Frontal cortex (tissue), 4 donors: Measurements from ENCODE around the gene CDX2. TPM values are rescaled to one million over a fixed set of nuclear protein-coding genes. Genes with fewer than 3 reads are reported as not detected.
"Not testable (repeated sequence)": the region's sequence is repeated elsewhere in the genome, so short reads cannot be mapped to it uniquely, and the experiment has no call there.

Source experiments
- DNase-seq, 2 donors: peaks; one replicate each; pipeline ENCODE4 v3.0.0; 2012; ENCODE audit warnings: low spot score in 2 of 2
- FAIRE-seq: peaks from 2 replicates; lab custom pipeline; 2012; peaks lifted over from hg19 to GRCh38; lab: Jason Lieb, UNC
- total RNA-seq: library from RNA; depleted of rRNA; stranded (reverse); fragments of >200 nt; gene quantifications from one replicate; pipeline ENCODE4 v1.2.3, GENCODE V29; 2014
- donor health status: control.
- donor health status: control.
- donor health status: control.

CDX2 gene, protein sequence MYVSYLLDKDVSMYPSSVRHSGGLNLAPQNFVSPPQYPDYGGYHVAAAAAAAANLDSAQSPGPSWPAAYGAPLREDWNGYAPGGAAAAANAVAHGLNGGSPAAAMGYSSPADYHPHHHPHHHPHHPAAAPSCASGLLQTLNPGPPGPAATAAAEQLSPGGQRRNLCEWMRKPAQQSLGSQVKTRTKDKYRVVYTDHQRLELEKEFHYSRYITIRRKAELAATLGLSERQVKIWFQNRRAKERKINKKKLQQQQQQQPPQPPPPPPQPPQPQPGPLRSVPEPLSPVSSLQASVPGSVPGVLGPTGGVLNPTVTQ
- total RNA-seq = not detected

- FAIRE-seq (no peak), DNase-seq (peak in 1 of 2 donors; percentile 19)
Measured at GRCh38 chr13:27969082-27969865, at the start of gene CDX2. TSS of gene CDX2 (minus strand) at chr13:27969315. CDS start at chr13:27969006, 309 bp downstream.

DNA sequence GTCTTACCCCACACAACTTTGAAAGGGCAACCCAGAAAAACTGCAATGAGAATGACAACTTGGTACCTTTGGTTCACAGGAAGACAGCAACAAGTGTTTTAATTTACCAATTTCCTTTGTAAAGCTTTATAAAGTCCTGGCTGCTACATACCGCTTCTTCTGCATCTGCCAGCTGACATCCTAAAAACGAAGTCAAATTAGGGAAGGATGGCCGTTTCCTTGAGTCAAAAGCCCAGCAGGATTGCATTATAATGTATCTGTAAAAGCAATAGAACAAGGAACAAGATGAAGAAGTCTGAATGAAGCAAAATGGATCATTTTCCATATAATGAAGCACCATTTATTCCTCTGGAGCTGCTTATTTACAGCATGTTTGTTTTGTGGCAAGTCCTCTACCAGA is 45.2 kb upstream of the CDX2 start:
- DNase-seq (no peak), FAIRE-seq (no peak)

GRCh38 chr13:28013482-28013881 is 44.4 kb upstream of the CDX2 start:
- FAIRE-seq = no peak
- DNase-seq = no peak

GRCh38 chr13:28012896-28013295 is 43.8 kb upstream of the CDX2 start:
- DNase-seq (no peak), FAIRE-seq (no peak)

- no peak for FAIRE-seq
- DNase-seq = no peak
Measured at GRCh38 chr13:28012383-28012782, 43.3 kb upstream of the CDX2 start.

- no peak for DNase-seq
- FAIRE-seq = no peak
Measured at GRCh38 chr13:28010046-28010445, 40.9 kb upstream of the CDX2 start.

- not testable (repeated sequence) for FAIRE-seq, DNase-seq
Measured at GRCh38 chr13:28005016-28005415, 35.9 kb upstream of the CDX2 start.

GRCh38 chr13:28002886-28003698 is 34.0 kb upstream of the CDX2 start:
- FAIRE-seq (no peak), DNase-seq (no peak)

DNA sequence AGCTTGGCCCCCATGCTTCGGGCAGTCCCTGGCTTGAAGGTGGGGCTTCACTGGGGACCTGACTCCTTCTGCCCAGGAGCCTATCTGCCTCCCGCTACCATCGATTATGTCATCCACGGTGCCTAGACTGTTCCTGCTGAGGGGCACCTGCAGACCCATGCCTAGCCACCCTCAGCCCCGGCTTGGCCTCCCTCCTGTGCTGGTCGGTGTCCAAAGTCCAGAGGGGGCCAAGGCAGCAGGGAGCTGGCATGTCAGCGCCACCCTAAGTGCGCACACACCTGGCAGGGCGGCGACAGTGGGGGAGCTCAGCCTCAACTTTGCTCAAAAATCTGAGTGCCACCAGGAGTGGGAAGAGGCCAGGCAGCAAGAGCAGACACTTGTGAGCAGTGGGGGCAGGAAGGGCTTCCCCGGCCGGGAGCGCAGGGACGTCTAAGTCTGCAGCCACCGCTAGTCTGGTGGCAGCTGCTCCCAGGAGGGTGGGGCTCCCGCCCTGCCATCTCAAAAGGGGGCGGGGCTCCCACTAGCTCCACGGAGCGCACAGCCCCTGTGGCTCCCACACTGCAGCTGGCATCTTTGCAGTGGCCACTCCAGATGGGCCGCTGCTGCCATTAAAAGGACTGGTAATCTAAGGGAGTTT is 32.8 kb upstream of the CDX2 start:
- DNase-seq (no peak), FAIRE-seq (no peak)

DNA sequence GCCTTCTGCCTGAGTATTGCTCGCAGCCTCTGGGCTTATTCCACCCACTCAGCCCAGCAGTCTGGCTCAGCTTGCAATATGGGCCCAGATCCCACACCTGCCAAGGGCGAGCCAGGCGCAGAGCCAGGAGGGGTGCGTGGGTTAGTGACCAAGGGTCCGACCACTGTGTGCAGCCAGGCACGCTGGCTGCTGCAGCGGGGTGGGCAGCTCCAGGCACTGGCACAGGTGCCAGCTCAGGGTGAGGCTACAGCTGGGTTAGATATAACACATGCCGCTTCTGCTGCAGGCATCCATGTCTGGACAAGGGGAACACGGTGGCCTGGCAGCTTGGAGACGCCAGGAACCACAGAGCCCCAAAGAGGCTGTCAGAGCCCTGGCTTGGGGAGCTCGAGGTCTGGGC is 31.9 kb upstream of the CDX2 start:
- no peak for FAIRE-seq

DNA sequence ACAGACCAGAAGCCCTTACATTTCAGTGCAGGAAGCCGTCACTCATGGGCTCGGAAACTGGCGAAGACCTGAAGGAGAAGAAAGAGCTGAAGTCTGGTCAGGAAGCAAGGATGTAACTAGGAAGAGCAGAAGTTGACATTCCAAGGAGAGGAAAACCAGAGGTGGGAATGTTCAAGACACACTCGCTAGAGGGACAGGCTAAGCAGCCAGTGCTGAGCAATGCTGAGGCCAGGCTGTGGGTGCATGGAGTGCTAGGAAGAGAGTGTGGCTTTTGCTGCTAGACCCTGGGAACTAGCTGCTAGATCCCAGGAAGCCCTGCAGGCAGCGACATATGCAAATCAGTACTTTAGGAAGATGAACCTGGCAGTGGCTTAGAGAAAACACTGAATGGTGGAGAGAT is 31.5 kb upstream of the CDX2 start:
- DNase-seq (no peak), FAIRE-seq (no peak)

More for the DNA sequence above, 31.9 kb upstream of the CDX2 start:
- DNase-seq = no peak

GRCh38 chr13:27997904-27998522 is 28.9 kb upstream of the CDX2 start:
- no peak for FAIRE-seq
- DNase-seq = no peak

GRCh38 chr13:27991881-27992280 is 22.8 kb upstream of the CDX2 start:
- no peak for FAIRE-seq

DNA sequence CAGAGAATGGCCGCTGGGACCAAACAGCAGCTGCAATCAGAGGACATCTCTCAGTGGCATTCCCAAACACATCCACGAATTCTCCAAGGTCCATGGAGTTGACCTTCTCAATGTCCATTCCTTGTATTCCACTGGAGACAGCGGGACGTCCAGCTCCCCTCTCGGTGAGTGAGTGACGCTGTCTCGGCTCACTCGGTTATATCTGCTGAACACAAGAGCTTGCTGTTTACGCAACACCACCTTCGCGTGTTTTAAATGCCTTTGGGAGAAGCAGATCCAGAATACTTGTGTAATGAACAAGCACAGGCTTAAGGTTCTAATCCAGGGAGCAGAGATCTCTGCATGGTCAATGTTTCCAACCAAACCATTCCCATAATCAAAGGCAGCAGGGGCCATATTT is 19.4 kb upstream of the CDX2 start, which contains the start of gene URAD:
Gene URAD, minus strand, starts transcription at position 174 of the 400 bp plus-strand sequence. Its CDS starts 56 bp downstream, at position 118.
- FAIRE-seq (no peak), DNase-seq (no peak)

More at GRCh38 chr13:27991881-27992280, 22.8 kb upstream of the CDX2 start:
- no peak for DNase-seq

DNA sequence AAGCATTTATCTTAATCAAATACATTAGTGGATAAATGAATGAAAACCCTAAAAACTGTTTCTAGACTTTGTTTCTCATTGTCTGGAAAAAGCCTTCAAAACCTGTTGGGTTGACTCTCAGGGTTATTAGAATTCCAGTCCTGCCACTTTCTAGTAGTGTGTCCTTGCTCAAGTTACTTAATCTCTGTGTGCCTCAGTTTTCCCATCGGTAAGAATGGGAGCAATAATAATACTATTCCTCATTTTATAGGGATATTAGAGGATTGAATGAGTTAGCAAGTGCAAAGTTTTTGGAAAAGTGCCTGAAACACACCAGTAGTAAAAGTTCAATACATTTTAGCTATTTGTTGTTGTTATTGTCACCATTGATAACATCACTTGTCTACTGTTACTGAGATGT is 16.5 kb upstream of the CDX2 start:
- FAIRE-seq (no peak), DNase-seq (no peak)

DNA sequence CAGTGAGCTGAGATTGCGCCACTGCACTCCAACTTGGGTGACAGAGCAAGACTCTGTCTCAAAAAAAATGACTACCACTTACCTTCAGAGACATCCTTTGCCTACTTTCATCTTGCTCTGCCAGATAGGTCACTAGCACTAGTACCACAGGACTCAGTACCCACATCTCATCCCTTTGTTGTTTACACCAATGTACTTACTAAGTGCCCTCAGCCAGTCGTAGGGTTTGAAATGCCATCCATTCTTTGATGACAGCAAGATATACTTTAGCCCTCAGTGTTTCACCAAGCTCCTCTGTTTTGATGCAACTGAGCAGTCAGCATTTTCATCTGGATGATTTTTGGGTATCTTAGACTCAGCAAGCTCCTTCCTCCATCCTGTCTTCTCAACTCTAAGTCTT is 13.2 kb upstream of the CDX2 start:
- DNase-seq (no peak), FAIRE-seq (no peak)

DNA sequence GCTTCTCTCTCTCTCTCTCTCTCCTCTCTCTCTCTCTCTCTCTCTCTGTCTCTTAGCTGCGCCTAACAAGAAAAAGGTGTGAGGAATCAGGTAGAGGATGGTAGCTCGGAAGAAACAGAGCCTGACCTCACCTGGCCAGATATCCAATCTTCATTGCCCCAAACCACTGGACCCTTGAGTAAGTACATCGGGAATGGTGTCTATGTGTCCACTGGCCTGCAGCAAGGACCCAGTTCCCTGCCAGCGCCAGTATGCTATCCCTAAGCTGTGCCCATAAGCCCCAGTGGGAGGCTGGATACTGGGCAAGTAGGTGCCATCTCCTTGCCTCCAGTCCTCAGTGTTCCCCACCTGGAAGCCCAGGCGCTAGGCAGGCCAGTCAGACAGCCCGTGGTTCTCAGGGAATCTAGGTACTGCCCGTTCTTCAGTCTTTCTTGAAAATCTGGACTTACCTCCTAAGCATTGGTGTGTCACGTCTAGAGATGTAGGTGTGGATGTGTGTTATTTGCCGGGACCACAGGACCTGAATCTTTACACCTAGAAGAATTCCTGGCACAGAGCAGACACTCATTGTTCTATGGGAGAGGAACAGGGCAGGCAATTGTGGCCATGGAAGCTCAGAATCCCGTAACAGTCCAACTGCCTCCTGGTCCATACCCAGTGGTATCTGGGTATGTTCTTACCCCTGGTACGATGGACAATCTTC is 12.0 kb upstream of the CDX2 start:
- FAIRE-seq (no peak), DNase-seq (no peak)

DNA sequence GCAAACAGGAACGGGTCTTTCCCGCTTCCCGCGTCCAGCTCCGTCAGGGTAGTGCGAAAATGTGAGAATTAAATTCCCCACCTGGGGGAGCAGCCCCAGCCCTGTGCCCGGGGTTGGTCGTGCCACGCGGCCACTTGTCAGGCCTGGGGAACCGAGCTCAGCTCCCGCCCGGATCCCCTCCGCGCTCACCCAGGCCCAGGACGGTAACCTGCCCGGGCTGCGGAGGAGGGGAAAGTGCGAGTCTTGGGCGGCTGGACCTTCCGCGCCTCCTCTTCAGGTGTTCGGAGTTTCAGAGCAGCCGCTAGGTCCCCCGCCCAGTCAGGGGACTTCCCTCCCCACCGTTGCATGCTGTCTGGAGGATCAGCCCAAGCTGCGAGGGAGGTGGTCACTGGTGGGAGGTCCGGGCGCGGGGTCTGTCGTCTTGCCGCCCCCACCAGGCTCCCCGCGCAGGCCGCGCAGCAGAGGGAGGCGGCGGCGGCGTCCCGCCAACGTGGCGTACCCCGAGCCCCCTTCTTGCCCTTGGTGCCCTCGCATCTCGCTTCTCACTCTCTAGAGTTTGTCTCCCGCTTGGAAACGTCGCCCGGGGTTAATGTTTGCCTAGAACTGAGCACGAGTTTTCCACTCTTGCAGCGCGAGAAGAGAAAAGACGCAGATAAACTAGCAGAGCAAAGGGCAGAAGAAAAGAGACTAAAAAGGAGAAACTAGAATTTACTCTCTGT is 11.3 kb upstream of the CDX2 start:
- FAIRE-seq (no peak), DNase-seq (peak in 1 of 2 donors; percentile 19)
